ENCODE data around the gene PPP1CB.
A peak's percentile ranks its signal among the peaks of the same experiment; 100 is the strongest.

Gene PPP1CB

DNA sequence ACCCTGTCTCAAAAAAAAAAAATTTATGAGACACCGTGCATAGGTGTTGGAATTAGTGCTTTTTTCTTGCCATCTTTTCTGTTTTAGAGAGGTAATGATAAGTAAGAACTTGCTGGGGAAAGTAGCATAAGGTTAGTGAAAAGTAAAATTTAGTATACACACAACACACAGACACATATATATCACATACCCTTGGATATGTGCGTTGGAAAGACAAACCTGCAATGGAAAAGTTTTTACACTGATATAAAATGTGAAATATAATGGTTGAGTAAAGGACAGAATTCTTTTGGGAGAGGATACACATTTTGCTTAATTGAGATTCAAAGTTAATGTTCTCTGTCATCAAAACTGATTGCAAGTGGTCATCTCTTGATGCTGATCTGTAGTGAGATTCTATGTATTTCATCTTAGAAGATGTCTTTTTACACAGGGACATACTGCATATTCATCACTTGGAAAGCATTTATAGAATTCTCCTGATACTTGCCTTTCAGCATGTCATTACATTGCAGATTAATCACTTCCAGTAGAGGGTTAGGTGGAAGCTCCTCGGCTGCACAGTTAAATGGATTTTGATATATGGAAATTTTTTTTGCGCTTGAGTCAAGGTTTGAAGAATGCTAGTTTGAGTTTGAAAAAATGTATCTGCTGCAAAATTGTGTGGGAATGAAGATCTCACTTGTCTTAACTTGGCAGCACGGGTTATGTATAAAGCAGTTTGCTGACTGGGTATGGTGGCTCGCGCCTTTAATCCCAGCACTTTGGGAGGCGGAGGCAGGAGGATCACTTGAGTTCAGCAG, 13.5 kb downstream of the PPP1CB start:
- ChIA-PET POLR2A (no interaction called here), CTCF (interaction anchor here (0.7 to 4.1 kb wide), 3 partner anchors 10 to 170 kb away, joined by 3 to 21 read pairs (median 3); no protein-coding TSS in a partner anchor)
- H3K4me3 ChIP-seq (ENCODE audit: low read depth, low read length) = no peak overlapping the region
- DNase-seq (ENCODE audit: low read depth, low spot score) = peak; percentile 59
- TF ChIP-seq, protein P1, sequence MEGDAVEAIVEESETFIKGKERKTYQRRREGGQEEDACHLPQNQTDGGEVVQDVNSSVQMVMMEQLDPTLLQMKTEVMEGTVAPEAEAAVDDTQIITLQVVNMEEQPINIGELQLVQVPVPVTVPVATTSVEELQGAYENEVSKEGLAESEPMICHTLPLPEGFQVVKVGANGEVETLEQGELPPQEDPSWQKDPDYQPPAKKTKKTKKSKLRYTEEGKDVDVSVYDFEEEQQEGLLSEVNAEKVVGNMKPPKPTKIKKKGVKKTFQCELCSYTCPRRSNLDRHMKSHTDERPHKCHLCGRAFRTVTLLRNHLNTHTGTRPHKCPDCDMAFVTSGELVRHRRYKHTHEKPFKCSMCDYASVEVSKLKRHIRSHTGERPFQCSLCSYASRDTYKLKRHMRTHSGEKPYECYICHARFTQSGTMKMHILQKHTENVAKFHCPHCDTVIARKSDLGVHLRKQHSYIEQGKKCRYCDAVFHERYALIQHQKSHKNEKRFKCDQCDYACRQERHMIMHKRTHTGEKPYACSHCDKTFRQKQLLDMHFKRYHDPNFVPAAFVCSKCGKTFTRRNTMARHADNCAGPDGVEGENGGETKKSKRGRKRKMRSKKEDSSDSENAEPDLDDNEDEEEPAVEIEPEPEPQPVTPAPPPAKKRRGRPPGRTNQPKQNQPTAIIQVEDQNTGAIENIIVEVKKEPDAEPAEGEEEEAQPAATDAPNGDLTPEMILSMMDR (IDR thresholded peaks at IDR 0.05; ENCODE audit: insufficient read depth, low read length, missing control alignments) = no peak

GRCh38 chr2:28766070-28766469, 14.4 kb downstream of the PPP1CB start:
- TF ChIP-seq, protein P1 (IDR thresholded peaks at IDR 0.05; ENCODE audit: insufficient read depth, low read length, missing control alignments) = no peak
- ChIA-PET POLR2A (no interaction called here), CTCF (interaction anchor here (4.1 kb wide), 1 partner anchor 171 kb away, joined by 21 read pairs; no protein-coding TSS in a partner anchor)
- DNase-seq (ENCODE audit: low read depth, low spot score) = no peak
- no peak overlapping the region for H3K4me3 ChIP-seq (ENCODE audit: low read depth, low read length)

- ChIA-PET POLR2A (no interaction called here), CTCF (interaction anchor here (1.8 to 4.1 kb wide), 3 partner anchors 17 to 200 kb away, joined by 4 to 21 read pairs (median 16); no protein-coding TSS in a partner anchor)
- no peak overlapping the region for H3K4me3 ChIP-seq (ENCODE audit: low read depth, low read length)
- DNase-seq (ENCODE audit: low read depth, low spot score) = no peak
- TF ChIP-seq, protein P1 (IDR thresholded peaks at IDR 0.05; ENCODE audit: insufficient read depth, low read length, missing control alignments) = no peak
Measured at GRCh38 chr2:28767337-28767736, 15.7 kb downstream of the PPP1CB start.

GRCh38 chr2:28768422-28768821, 16.8 kb downstream of the PPP1CB start:
- CTCF ChIA-PET = interaction anchor here (1.8 to 3.2 kb wide), 3 partner anchors 16 to 201 kb away, joined by 4 to 21 read pairs (median 16); no protein-coding TSS in a partner anchor
- TF ChIP-seq, protein P1 (IDR thresholded peaks at IDR 0.05; ENCODE audit: insufficient read depth, low read length, missing control alignments) = no peak
- no peak overlapping the region for H3K4me3 ChIP-seq (ENCODE audit: low read depth, low read length)
- DNase-seq (ENCODE audit: low read depth, low spot score) = no peak
- POLR2A ChIA-PET = no interaction called here

GRCh38 chr2:28768952-28769351, 17.3 kb downstream of the PPP1CB start:
- ChIA-PET POLR2A (no interaction called here), CTCF (interaction anchor here (1.8 to 3.2 kb wide), 3 partner anchors 15 to 201 kb away, joined by 4 to 21 read pairs (median 16); no protein-coding TSS in a partner anchor)
- no peak overlapping the region for H3K4me3 ChIP-seq (ENCODE audit: low read depth, low read length)
- DNase-seq (ENCODE audit: low read depth, low spot score) = no peak
- TF ChIP-seq, protein P1 (IDR thresholded peaks at IDR 0.05; ENCODE audit: insufficient read depth, low read length, missing control alignments) = no peak

GRCh38 chr2:28772351-28772750, 20.7 kb downstream of the PPP1CB start:
- H3K4me3 ChIP-seq (ENCODE audit: low read depth, low read length) = no peak overlapping the region
- CTCF ChIA-PET = no interaction called here
- DNase-seq (ENCODE audit: low read depth, low spot score) = no peak
- POLR2A ChIA-PET = no interaction called here
- TF ChIP-seq, protein P1 (IDR thresholded peaks at IDR 0.05; ENCODE audit: insufficient read depth, low read length, missing control alignments) = no peak

Measured in AG04449 (cell line).